Measurements from ENCODE around the gene GNG12.

DNA sequence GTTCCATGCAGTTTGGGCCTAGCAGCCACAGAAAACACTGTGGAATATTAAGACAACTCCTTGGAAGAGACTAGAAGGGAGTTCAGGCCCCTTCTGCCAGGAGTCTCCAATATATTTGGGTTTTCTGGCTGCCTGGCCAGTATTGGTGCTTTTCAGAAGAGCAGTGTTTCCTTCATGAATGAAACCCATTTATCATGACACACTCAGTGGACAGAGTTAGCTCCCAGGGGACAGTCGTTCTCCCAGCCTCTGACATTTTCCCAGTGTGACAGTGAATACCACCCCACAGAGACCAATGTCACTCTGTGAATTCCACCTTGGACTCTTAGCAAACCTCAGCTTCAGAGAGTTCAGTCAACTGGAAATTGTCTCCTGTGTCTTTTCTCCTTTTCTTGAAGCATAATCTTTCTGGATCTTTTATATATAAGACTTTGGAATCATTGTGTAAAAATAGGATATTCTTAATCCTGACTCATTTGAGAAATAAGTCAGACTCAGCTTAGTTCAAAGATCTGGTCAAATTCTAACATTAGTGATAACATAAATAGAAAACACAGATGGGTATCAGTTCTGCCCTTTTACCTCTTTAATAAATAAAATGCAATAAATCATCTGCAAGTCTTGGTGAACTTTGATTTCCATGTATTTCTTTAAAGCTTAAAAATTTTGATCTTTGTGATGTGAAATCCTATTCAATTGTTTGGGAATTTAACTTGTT is 40.4 kb downstream of the GNG12 start:
- TF ChIP-seq POLR2A (IDR thresholded peaks at IDR 0.05), result no peak
- no peak for TF ChIP-seq CTCF (IDR thresholded peaks at IDR 0.05)

All from testis (tissue), 2 donors.